HG02938 (cell line): ENCODE results near the gene UBE2Q2.

Experiments used
- ATAC-seq: cut with Tn5 transposase; IDR thresholded peaks from one replicate; pipeline ENCODE4 v1.9.1; 2021; ENCODE audit warnings: mild to moderate bottlenecking, moderate library complexity; ENCODE audit not compliant: unreplicated experiment

Gene UBE2Q2

DNA sequence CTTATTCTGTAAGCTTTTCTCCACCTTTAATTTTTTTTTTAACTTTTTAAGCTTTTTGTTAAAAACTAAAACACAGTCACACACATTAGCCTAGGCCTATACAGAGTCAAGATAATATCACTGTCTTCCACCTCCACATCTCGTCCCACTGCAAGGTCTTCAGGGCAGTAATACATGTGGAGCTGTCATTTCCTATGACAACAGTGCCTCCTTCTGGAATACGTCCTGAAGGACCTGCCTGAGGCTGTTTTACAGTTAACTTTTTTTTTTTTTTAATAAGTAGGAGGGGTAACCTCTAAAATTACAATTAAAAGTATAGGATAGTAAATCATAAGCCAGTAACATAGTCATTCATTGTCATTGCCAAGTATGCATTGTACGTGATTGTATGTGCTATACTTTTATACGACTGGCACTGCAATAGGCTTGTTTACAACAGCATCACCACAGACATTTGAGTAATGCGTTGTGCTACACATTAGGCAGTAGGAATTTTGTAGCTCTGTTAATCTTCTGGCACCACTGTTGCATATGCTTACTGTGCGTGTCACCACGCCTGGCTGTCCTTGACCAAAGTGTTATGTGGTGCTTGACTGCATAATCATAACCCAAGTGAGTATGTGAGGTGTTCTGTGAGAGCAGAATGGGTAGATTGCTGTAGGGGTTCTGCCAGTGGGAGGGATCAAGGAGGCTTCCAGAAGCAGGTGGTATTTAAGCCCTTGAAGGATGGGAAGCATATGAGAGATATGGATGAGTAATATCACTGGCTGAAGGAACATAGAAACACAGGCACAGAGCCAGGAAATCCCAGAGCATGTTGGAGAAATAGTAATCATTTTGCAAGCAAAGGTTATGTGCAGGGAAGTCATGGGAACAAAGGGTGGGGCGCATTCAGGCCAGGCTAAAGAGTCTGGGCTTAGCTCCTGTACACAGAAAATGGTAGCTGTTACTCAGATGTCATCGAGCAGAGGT is 78.8 kb downstream of the UBE2Q2 start:
- ATAC-seq, result no peak

DNA sequence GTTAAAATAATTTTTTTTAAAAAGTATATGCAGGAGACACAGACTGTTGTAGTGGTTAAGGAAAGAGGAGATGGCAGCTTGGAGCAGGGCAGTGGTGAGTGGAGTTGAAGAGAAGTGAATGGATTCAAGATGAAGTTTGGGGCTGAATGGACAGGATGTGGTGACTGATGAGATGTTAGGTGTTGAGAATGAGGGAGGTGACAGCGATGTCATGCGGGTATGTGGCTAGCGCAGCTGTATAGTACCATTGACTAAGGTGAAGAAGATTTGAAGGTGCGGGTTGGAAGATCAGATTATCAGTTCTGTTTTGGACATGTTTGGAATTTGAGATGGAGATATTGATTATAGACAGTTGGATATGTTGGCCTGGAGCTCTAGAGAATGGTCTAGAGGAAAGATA is 80.5 kb downstream of the UBE2Q2 start:
- no peak for ATAC-seq

- ATAC-seq, result no peak
Measured at GRCh38 chr15:75924576-75924975, 81.3 kb downstream of the UBE2Q2 start.

DNA sequence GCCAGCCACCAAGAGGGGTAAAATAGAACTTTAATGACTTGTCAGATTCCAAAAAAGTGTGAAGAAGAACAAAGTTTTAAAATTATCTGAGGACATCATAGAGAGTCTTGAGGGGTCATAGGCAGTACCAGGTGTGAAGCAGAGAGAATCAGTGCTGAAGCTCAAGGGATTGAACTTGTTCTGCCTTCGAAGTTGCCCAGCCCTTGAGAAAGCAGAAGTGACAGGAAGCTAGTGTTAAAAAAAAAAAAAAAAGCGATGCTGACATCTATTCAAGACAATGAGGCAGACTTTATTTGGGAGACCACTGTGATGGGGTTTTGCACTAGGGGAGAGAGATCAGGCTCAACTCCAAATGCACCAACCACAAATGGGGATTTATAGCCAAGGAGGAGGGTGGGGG is 82.2 kb downstream of the UBE2Q2 start:
- no peak for ATAC-seq

DNA sequence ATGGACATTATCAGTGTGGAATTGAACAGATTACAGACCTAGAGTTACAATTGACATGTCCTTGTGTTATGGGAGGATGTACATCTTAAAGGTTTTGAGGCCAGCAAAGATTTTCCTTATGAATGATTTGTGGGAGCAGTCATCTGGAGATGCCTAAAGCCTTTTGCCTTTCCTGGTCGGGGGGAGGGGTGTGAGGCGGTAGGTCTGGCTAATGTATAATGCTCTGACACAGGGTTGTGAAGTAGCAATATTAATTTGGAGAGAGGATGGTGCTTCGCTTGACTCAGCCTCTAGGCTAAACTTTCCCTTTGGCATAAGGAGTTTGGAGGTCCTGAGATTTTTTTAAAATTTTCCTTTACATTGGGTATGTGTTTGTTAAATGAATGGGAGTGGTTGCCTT is 83.7 kb downstream of the UBE2Q2 start:
- no peak for ATAC-seq

- no peak for ATAC-seq
Measured at GRCh38 chr15:75927601-75928000, 84.4 kb downstream of the UBE2Q2 start.

DNA sequence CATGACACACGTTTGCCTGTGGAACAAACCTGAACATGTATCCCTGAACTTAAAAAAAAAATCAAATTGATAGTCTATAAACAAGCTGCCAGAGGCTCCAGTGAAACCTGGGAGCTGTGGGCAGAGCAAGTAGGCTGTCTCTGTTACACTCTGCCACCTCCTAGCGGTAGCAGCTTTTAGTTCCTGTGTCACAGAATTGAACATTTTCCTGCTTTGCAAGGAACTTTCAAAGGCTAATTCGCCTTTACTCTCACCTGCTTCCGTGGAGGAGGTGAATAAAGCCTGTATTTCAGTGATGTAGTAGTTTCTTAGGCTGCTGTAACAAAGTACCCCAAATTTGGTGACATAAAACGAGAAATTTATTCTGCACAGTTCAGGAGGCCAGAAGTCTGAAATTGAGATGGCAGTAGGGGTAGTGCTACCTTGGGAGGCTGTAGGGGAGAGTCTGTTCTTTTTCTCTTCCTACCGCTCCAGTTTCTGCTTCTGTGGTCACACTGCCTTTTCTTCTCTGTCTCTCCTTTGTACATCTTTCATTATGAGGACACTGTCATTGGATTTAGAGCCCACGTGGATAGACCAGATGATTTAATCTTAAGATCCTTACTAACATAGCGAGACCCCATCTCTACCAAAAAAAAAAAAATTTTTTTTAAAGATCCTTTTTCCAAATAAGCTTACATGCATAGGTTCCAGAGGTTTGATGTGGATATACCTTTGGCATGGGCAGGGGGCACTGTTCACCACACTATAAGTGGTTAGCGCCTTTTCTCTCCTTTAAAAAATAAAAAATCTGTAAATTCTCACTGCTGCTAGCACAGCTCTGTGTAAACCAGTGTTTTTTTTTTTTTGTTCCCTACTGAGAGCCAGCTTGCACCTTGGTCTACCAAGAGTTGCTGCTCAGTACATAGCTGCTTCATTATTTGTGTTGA is 85.7 kb downstream of the UBE2Q2 start:
- no peak for ATAC-seq

DNA sequence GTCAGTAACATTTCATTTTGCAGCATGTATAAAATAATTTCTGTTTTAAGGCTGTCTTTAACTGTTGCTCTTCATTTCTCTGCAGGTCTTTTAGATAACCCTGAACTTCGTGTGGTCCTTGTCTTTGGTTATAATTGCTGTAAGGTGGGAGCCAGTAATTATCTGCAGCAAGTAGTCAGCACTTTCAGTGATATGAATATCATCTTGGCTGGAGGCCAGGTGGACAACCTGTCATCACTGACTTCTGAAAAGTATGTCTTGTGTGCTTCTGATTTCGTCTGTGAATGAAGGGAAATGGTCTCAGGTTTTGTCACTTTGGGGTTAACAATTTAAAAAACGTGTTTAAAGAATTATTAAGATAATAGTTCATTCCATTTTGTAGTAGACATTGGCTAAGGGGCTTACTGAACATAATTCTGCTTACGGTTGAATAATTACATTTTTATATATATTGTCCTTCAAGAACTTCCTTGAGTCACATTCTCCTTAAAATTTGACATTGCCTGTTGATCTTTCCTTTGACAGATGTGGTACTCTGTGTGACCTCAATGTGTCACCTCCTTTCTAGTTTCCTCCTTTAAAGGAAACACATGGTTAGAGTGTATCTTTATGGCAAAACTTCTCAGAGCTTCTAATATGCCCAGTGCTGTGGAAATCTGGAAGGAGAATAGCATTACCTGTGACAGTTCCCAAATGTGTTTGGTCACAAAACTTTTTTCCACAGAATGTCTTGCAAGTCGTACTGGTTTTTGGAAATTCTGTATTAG is 86.7 kb downstream of the UBE2Q2 start:
- ATAC-seq, result no peak

- ATAC-seq, result no peak
Measured at GRCh38 chr15:75930866-75931265, 87.6 kb downstream of the UBE2Q2 start.

GRCh38 chr15:75942464-75942863 is 99.2 kb downstream of the UBE2Q2 start:
- no peak for ATAC-seq

- ATAC-seq, result no peak
Measured at GRCh38 chr15:75943246-75943645, 100.0 kb downstream of the UBE2Q2 start.

DNA sequence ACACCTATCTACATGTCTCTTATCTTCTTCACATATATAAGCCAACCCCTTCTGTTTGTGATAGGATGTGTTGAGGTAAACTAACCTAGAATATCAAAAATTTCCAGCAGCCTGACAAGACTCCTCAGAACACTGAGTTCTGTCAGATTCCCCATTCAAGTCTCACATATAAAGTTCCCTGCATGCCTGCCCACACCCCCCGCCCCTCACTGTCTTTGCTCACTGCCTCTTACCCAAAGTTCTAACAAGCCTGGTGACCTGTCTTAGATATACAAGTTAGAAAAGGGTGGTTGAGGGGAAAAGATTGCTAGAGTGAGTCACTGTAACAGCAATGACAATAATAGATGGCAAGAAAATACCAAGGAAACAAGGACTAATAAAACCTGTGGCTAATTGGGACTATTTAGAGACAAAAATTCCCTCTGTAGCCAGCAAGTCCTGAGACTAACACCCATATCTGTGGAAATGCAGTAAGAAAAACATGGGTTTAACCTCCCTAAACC is 100.5 kb downstream of the UBE2Q2 start:
- no peak for ATAC-seq

DNA sequence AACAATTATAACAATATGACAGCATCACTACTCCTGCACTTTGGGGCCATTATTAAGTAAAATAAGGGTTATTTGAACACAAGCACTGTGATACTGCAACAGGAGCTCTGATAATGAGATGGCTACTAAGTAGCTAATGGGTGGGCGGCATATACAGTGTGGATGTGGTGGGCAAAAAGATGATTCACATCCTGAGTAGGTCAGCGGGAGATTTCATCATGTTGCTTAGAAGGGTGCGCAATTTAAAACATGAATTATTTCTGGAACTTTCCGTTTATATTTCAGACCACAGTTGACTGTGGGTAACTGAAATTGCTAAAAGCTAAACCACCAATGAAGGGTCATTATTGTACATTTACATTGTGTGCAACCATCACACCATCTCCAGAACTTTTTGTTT is 102.7 kb downstream of the UBE2Q2 start:
- no peak for ATAC-seq

GRCh38 chr15:75947092-75947491 is 103.8 kb downstream of the UBE2Q2 start:
- no peak for ATAC-seq

DNA sequence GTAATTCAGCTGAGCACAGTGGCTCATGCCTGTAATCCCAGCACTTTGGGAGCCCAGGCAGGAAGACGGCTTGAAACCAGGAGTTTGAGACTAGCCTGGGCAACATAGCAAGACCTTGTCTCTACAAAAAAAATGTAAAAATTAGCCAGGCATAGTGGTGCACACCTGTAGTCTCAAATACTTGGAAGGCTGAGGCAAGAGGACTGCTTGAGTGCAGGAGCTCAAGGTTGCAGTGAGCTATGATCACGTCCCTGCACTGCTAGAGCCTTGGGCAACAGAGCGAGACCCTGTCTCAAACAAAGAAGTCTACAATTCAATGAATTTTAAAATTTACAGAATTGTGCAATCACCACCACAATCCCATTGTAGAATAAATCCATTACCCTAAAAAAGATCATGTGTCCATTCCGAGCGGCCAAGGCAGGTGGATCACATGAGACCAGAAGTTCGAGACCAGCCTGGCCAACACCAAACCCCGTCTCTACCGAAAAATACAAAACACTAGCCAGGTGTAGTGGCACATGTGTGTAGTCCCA is 105.6 kb downstream of the UBE2Q2 start:
- no peak for ATAC-seq
